A549 (cell line): ENCODE measurements around the gene FKBP11. TPM values are rescaled to one million over a fixed set of nuclear protein-coding genes. Genes with fewer than 3 reads are reported as not detected.

Source experiments
- ATAC-seq, 2 experiments: fragments of 200-7000 bp in 1 of 2; fragments of >200 bp in 1 of 2; cut with Nextera tagmentation in 1 of 2; cut with Tn5 transposase in 1 of 2; 3 replicates each; pipeline versions ENCODE4 v1.8.0 to v1.9.1; 2018 to 2020; ENCODE audit warnings: mild to moderate bottlenecking in 1 of 2, moderate library complexity in 1 of 2
- CTCF ChIA-PET: fragments of 300-600 bp; sonication (Branson Sonifier 250); formaldehyde crosslinking; extraction: SDS; loops from one replicate; lab custom pipeline; 2021; ENCODE audit warnings: antibody characterized with exemption, inconsistent platforms; lab: Yijun Ruan, JAX
- POLR2A ChIA-PET: fragments of 350-600 bp; formaldehyde crosslinking; extraction: SDS; loops from one replicate; lab custom pipeline; 2021; ENCODE audit warnings: antibody characterized with exemption, inconsistent platforms; lab: Yijun Ruan, JAX
- DNase-seq, 2 experiments: peaks; one replicate each; pipeline versions ENCODE4 v3.0.0 to v3.0.0-alpha.2; 2011 to 2016; ENCODE audit warnings: low read depth in 1 of 2, low spot score in 1 of 2
- FAIRE-seq: peaks from 2 replicates; lab custom pipeline; 2011; peaks lifted over from hg19 to GRCh38; lab: Jason Lieb, UNC
- H3K27ac ChIP-seq, 2 experiments: fragments of >200 bp; sonication (Bioruptor Twin); formaldehyde crosslinking; 3 replicates each; pipeline ENCODE4 v1.5.1; 2016 to 2017
- H3K4me1 ChIP-seq: fragments of >200 bp; sonication (Bioruptor Twin); formaldehyde crosslinking; 3 replicates; pipeline ENCODE4 v1.6.1; 2016
- H3K4me2 ChIP-seq: fragments of >200 bp; sonication (Bioruptor Twin); formaldehyde crosslinking; 3 replicates; pipeline ENCODE4 v1.6.1; 2016
- H3K4me3 ChIP-seq: fragments of >200 bp; sonication (Bioruptor Twin); formaldehyde crosslinking; 3 replicates; pipeline ENCODE4 v1.5.1; 2016
- H3K9me3 ChIP-seq: fragments of >200 bp; sonication (Bioruptor Twin); formaldehyde crosslinking; 3 replicates; pipeline ENCODE4 v1.6.1; 2016
- BCL3 ChIP-seq: fragments of >200 bp; sonication (Bioruptor Twin); formaldehyde crosslinking; IDR thresholded peaks from 3 replicates; pipeline ENCODE4 v1.6.1; 2016
- CBX2 ChIP-seq: fragments of 200-600 bp; sonication (generic); IDR thresholded peaks from 2 replicates; pipeline ENCODE4 v1.6.1; 2016; ENCODE audit warnings: low read depth, mild to moderate bottlenecking, borderline replicate concordance
- CEBPB ChIP-seq, 2 experiments: fragments of >200 bp in 1 of 2; sonication (Bioruptor Twin) in 1 of 2; formaldehyde crosslinking in 1 of 2; IDR thresholded peaks; 2 replicates each; pipeline ENCODE4 v1.6.1; 2012 to 2016
- CHD2 ChIP-seq: fragments of 150-350 bp; IDR thresholded peaks from 2 replicates; pipeline ENCODE4 v1.6.1; 2014; ENCODE audit warnings: low read length; ENCODE audit not compliant: partially characterized antibody
- CTCF ChIP-seq: fragments of >200 bp; sonication (Bioruptor Twin); formaldehyde crosslinking; IDR thresholded peaks from 3 replicates; pipeline ENCODE4 v1.5.1; 2016
- EHF ChIP-seq: fragments of 250-450 bp; sonication (Bioruptor Pico); IDR thresholded peaks from 2 replicates; pipeline ENCODE4 v1.5.0; 2020; ENCODE audit warnings: mild to moderate bottlenecking
- EHMT2 ChIP-seq: fragments of 200-600 bp; sonication (generic); IDR thresholded peaks from 2 replicates; pipeline ENCODE4 v1.6.1; 2016; ENCODE audit warnings: antibody characterized with exemption, low read depth, mild to moderate bottlenecking, moderate library complexity
- EP300 ChIP-seq, 2 experiments: fragments of >200 bp; sonication (Bioruptor Twin); formaldehyde crosslinking; IDR thresholded peaks; 2 replicates in 1 of 2; 3 replicates in 1 of 2; pipeline ENCODE4 v1.6.1; 2016 to 2017
- ESRRA ChIP-seq: fragments of 150-350 bp; IDR thresholded peaks from 2 replicates; pipeline ENCODE4 v1.6.1; 2014; ENCODE audit warnings: mild to moderate bottlenecking, low read length, borderline replicate concordance
- FOSL2 ChIP-seq, 2 experiments: fragments of 450-650 bp in 1 of 2; fragments of >200 bp in 1 of 2; sonication (Bioruptor Twin) in 1 of 2; formaldehyde crosslinking; IDR thresholded peaks; 2 replicates each; pipeline versions ENCODE4 v1.5.0 to v1.6.1; 2016 to 2020; ENCODE audit warnings: mild to moderate bottlenecking in 1 of 2, moderate library complexity in 1 of 2
- HDAC2 ChIP-seq: fragments of 200-600 bp; sonication (generic); IDR thresholded peaks from 2 replicates; pipeline ENCODE4 v1.6.1; 2016
- HMGXB4 ChIP-seq: fragments of 250-450 bp; sonication (Bioruptor Pico); IDR thresholded peaks from 2 replicates; pipeline ENCODE4 v1.5.0; 2021; ENCODE audit warnings: mild to moderate bottlenecking, moderate library complexity, borderline replicate concordance
- HOXB5 ChIP-seq: fragments of 250-450 bp; sonication (Bioruptor Pico); IDR thresholded peaks from 2 replicates; pipeline ENCODE4 v1.5.0; 2020; ENCODE audit warnings: mild to moderate bottlenecking, moderate library complexity
- JUN ChIP-seq, 2 experiments: fragments of >200 bp; sonication (Bioruptor Twin); formaldehyde crosslinking; IDR thresholded peaks; 2 replicates in 1 of 2; 3 replicates in 1 of 2; pipeline ENCODE4 v1.6.1; 2016 to 2017
- KDM1A ChIP-seq: fragments of 200-600 bp; sonication (generic); IDR thresholded peaks from 2 replicates; pipeline ENCODE4 v1.6.1; 2016; ENCODE audit warnings: low read depth, mild to moderate bottlenecking
- MAZ ChIP-seq: fragments of 150-350 bp; IDR thresholded peaks from 2 replicates; pipeline ENCODE4 v1.6.1; 2014; ENCODE audit warnings: antibody characterized with exemption, low read depth, low read length, borderline replicate concordance
- NR3C1 ChIP-seq: fragments of >200 bp; sonication (Bioruptor Twin); formaldehyde crosslinking; IDR thresholded peaks from 3 replicates; pipeline ENCODE4 v1.6.1; 2017
- PBX3 ChIP-seq: IDR thresholded peaks from 2 replicates; pipeline ENCODE4 v1.6.1; 2012
- PHF8 ChIP-seq: fragments of 200-600 bp; sonication (generic); IDR thresholded peaks from 2 replicates; pipeline ENCODE4 v1.6.1; 2016; ENCODE audit warnings: low read depth, mild to moderate bottlenecking, antibody characterized with exemption, moderate library complexity, borderline replicate concordance
- POLR2A ChIP-seq: IDR thresholded peaks from 2 replicates; pipeline ENCODE4 v1.6.1; 2012; ENCODE audit warnings: mild to moderate bottlenecking, low read length
- RAD21 ChIP-seq, 2 experiments: fragments of >200 bp in 1 of 2; sonication (Bioruptor Twin) in 1 of 2; formaldehyde crosslinking in 1 of 2; IDR thresholded peaks in 1 of 2; conservative IDR thresholded peaks in 1 of 2; 2 replicates in 1 of 2; 3 replicates in 1 of 2; pipeline ENCODE4 v1.6.1; 2012 to 2018; ENCODE audit warnings: inconsistent platforms in 1 of 2
- RARB ChIP-seq: fragments of 250-450 bp; sonication (Bioruptor Pico); IDR thresholded peaks from 2 replicates; pipeline ENCODE4 v1.8.0; 2021; ENCODE audit warnings: mild to moderate bottlenecking, moderate library complexity
- REST ChIP-seq: fragments of 200-600 bp; sonication (generic); IDR thresholded peaks from 2 replicates; pipeline ENCODE4 v1.6.1; 2016; ENCODE audit warnings: antibody characterized with exemption, mild to moderate bottlenecking, moderate library complexity
- SREBF2 ChIP-seq: fragments of 450-650 bp; IDR thresholded peaks from 2 replicates; pipeline ENCODE4 v1.6.1; 2014; ENCODE audit warnings: mild to moderate bottlenecking, moderate library complexity
- TP53 ChIP-seq: fragments of 250-450 bp; sonication (Bioruptor Pico); IDR thresholded peaks from 2 replicates; pipeline ENCODE4 v1.5.0; 2021; ENCODE audit warnings: mild to moderate bottlenecking, moderate library complexity
- ZFP36 ChIP-seq: fragments of 450-650 bp; IDR thresholded peaks from 2 replicates; pipeline ENCODE4 v1.6.1; 2014; ENCODE audit warnings: borderline replicate concordance; ENCODE audit not compliant: partially characterized antibody
- WGBS: methylation state at CpG from one replicate; pipeline ENCODE4 v1.1.6; 2017; ENCODE audit errors: missing lambda C conversion rate; 5-methylcytosine and 5-hydroxymethylcytosine counted together
- polyA plus RNA-seq, 4 experiments: library from polyadenylated mRNA; depleted of rRNA in 3 of 4; stranded (reverse); fragments of >200 nt; fragmentation: RNase III in 1 of 4; extraction: RNeasy Plus Mini Kit Qiagen cat#74134 plus additional on column Dnase treatment in 1 of 4; gene quantifications; 2 replicates in 3 of 4; 3 replicates in 1 of 4; pipeline ENCODE4 v1.2.3, GENCODE V29; 2011 to 2017
- TF ChIP-seq, protein P1 (sequence below): fragments of 450-650 bp; IDR thresholded peaks from 2 replicates; pipeline ENCODE4 v1.6.1; 2014; ENCODE audit warnings: antibody characterized with exemption

Gene FKBP11
- polyA plus RNA-seq, 2 of the 4 experiments (the other 2 are of a cell fraction), result 41.2 to 50.9 TPM

DNA sequence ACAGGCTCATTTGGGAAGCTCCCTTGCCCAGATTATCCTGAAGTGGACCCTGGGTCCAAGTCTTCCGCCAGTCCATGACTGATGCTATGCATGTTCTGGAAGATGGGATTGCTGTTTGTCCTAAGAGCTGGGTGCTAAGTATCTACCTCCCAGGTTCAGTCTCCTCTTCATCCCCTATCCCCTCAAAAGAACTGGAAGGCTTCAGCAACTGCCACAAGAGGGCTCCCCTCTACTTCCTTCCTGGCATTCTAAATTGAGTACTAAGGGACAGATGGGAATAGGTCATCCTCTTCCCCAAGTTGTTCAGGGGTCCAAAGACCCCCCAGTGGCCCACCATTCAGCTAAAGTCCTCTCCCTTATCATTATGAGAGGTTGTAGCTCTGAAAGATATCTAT lies 9.0 kb upstream of the FKBP11 start (continued):
- no peak for TF ChIP-seq REST
- TF ChIP-seq HDAC2, result no peak
- no peak for TF ChIP-seq PHF8
- no peak for TF ChIP-seq HOXB5 (CRISPR knock-in tag)
- TF ChIP-seq KDM1A, result no peak
- TF ChIP-seq RAD21 (conservative IDR thresholded peaks at IDR 0.05 in 1 of 2, IDR thresholded peaks at IDR 0.05 in 1 of 2), result peak; percentile 25 to 52; a peak in 2 of 5 replicates
- TF ChIP-seq CHD2, result no peak
- no peak for TF ChIP-seq BCL3
- no peak for TF ChIP-seq EHMT2
- TF ChIP-seq NR3C1, result no peak
- peak; percentile 41 for TF ChIP-seq CTCF
- TF ChIP-seq POLR2A, result no peak
- TF ChIP-seq PBX3, result no peak
- no peak for TF ChIP-seq EP300 (IDR thresholded peaks at IDR 0.05)
- no peak for TF ChIP-seq EHF (CRISPR knock-in tag)
- TF ChIP-seq, all 56 proteins: peak for 3

GRCh38 chr12:48933664-48934311 lies 8.5 kb upstream of the FKBP11 start:
- CTCF ChIA-PET, result interaction anchor here (0.6 to 70.2 kb wide), 10 partner anchors 9 to 183 kb away, joined by 3 to 2584 read pairs (median 11); partner anchors contain the start of genes ARF3, DDN, DDX23 and FKBP11
- no peaks in the 10 kb centered on the region for H3K9me3 ChIP-seq

More at GRCh38 chr12:48933664-48934311, 8.5 kb upstream of the FKBP11 start:
- no peak for DNase-seq
- no peak for ATAC-seq
- H3K4me1 ChIP-seq, result no peaks in the 10 kb centered on the region
- FAIRE-seq, result no peak
- POLR2A ChIA-PET, result no interaction called here
- H3K4me3 ChIP-seq, result no peak overlapping the region
- WGBS, result 91% methylated on average over 9 of the region's 9 CpGs
- TF ChIP-seq CEBPB (IDR thresholded peaks at IDR 0.05), result no peak
- TF ChIP-seq TP53 (CRISPR knock-in tag), result no peak
- TF ChIP-seq BCL3, result no peak
- no peak for TF ChIP-seq NR3C1
- no peak for TF ChIP-seq ESRRA
- no peak for TF ChIP-seq RARB
- TF ChIP-seq CBX2, result no peak
- TF ChIP-seq SREBF2, result no peak
- no peak for TF ChIP-seq HDAC2
- TF ChIP-seq MAZ, result no peak
- TF ChIP-seq JUN (IDR thresholded peaks at IDR 0.05), result no peak
- TF ChIP-seq ZFP36, result no peak
- no peak for TF ChIP-seq FOSL2 (IDR thresholded peaks at IDR 0.05)
- TF ChIP-seq FOSL2 (CRISPR knock-in tag; IDR thresholded peaks at IDR 0.05), result no peak
- no peak for TF ChIP-seq HMGXB4 (CRISPR knock-in tag)
- TF ChIP-seq, protein P1, sequence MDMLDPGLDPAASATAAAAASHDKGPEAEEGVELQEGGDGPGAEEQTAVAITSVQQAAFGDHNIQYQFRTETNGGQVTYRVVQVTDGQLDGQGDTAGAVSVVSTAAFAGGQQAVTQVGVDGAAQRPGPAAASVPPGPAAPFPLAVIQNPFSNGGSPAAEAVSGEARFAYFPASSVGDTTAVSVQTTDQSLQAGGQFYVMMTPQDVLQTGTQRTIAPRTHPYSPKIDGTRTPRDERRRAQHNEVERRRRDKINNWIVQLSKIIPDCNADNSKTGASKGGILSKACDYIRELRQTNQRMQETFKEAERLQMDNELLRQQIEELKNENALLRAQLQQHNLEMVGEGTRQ, result no peak
- H3K27ac ChIP-seq, result no peak overlapping the region
- no peak overlapping the region for H3K4me2 ChIP-seq
